HG03354 (cell line): ENCODE measurements around the gene CCDC116.
"Not testable (repeated sequence)": the region's sequence is repeated elsewhere in the genome, so short reads cannot be mapped to it uniquely, and the experiment has no call there.

Experiments used
- ATAC-seq: cut with Tn5 transposase; IDR thresholded peaks from one replicate; pipeline ENCODE4 v1.9.1; 2021; ENCODE audit warnings: mild to moderate bottlenecking; ENCODE audit not compliant: unreplicated experiment, poor library complexity, severe bottlenecking

The CCDC116 gene

DNA sequence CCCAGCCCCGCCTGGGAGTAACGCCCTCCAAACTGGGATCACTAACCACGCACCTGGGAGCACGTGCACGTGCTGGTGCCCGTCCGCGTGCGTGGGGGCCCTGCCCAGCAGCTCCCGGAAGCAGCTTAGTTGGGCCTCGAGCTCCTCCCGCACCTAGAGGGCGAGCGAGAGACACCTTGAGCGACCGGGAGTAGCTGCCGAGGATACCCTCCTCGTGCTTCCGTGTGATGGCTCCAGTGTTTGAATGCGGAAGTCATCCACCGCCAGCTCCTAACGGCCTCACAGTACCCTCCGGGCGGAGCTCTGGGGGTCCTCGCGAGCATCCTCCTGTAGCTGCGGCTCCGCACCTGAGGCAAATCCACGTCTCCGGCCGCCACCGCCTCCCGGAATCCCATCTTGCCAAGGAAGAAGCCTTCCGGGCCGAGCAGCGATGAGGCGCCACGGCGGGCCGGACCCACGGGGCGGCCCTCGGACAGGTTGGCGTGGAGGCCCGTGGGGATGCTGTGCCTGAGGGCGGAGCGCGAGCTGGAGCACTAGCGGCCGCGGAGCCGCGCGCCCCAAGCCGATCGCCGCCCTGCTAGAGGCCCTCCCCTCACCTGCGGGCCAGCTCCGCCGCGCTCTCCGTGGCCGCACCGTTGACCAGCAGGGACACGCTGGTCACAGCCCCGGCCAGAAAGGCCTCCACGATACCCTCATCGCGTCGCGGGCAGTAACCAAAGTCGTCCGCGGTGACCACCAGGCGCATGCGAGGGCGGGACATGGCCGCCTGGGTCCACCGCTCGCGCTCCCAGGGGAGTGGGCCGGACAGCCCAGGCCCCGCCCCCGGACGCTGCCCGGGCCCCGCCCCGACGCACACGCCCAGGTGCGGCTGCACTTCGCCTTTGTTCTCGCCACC, 3.1 kb upstream of the CCDC116 start, which contains the start of gene YDJC:
Gene YDJC (minus strand): TSS at position 768 of the 895 bp plus-strand sequence. CDS start 8 bp downstream, at position 760.
- peak; percentile 82 for ATAC-seq

DNA sequence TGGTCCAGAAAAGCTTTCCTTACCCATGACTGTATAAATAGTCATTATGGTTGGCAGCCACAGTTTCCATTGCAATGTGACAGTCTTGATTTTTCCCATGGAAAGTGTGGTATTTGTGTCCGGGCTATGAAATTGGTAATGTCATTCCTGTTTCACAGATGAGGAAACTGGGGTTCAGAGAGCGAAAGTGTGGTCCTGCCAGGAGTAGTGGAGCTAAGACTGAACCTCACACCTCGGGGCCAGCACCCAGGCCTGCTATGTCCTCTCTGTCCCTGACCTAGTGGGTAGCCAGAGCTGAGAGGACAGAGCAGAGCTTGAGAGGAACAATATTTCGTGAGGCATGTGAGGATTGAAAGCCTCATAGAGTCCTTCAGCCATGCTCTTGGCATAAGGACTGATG, 1.5 kb upstream of the CCDC116 start:
- ATAC-seq = no peak

DNA sequence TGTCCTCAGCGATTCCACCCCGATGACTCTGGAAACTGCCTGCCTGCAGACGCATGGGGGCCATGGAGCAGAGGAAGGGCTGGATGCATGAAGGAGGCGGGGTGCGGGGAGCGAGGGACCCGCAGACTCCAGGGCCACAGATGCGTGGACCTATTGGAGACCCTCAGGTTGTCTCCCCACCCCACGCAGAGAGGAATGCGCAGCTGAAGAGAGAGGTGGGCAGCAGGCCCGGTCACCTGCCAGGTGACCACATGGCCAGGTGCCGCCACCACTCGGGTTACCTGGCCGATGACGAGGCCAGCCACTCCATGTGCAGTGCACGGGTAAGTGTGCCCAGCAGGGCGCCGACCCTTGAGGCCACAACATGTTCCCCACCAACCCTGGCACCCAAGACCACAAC, 371 bp downstream of the CCDC116 start:
- ATAC-seq = no peak

DNA sequence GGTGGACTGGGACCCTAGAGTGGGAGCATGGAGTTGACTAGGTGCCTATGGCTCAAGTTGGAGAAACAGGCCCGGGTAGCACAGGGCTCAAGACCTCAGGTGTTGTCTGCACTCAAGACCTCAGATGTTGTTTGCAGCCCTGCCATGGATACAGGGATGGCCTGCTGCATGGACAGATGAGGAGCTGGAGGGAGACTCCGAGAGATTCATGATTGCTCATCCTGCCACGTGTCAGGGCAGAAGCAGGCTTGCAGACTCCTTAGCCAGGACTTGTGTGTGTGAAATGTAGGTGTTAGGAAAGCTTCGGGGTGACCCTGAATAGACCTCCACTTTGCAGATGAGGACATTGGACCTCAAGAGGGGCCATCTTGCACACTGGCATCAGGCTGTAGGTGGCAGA, 921 bp downstream of the CCDC116 start:
- no peak for ATAC-seq

DNA sequence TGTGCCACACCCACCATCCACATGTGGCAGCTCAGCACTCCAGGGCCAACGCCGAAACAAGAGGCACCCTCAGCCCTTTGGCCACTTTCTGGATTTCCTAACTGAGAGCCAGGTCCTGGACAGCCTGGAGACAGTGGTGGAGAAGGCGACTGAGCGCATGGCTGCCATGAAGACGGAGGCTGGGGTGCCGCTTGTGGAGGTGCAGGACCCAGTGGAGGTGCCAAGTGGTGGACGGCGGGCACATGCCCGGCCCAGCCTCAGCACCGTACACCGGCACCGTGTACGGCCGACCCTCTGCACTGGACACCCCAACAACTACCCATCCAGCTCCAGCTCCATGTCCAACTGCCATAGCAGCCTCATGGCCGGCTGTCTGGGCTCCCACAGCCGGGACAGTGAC, 1.5 kb downstream of the CCDC116 start:
- ATAC-seq = no peak

DNA sequence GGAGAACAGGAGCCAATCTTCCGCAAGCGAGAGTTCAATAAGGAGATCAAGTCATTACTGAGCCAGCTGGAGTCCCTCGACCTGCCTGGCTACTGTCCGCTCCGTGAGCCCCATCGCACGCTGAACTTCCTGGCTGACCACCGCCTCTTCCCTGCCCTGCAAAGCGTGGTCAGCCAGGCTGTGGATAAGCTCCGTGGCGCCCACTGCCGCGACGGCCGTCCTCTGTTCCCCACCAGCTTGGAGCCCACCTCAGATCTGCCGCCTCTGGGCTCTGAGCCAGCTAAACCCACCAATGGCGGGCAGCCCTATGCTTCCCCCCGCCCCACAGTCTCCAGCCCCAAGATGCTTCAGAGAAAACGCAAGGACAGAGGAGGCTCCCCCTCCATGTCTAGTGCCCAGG, 2.3 kb downstream of the CCDC116 start:
- ATAC-seq = no peak

DNA sequence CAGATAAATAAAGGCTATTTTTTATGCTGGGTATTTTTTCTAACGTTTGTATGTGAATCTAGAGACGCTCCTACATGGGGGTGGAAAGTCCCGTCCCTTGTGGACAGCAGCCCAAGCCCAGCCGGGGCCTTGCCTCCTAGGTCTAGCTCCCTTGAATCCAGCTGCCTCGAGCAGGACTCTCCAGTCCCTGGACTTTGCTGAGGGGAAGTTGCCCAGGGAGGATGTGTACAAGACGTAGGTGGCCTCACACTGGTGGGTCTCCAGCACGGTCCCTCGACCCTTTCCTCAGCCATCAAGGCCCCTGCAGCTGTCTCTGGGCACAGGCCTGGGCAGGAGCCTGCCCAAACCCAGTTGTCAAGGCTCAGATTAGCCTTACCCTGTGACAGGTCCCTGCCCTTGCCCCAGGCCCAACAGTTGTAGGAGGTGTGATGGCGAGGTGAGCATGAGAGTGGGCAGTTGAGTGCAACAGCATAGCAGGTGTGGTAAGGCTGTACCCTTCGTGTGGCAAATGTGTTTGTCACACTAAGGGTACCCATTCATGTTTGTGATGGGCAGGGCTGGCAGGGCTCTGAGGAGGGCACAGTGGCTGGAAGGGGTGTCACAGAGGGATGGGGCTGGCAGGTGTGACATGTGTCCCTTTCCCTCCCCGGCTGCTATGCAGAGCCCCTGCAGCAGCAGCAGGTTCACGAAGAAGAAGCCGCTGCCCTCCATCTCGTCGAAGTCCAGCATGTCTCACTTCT, 3.4 kb downstream of the CCDC116 start:
- ATAC-seq = no peak

DNA sequence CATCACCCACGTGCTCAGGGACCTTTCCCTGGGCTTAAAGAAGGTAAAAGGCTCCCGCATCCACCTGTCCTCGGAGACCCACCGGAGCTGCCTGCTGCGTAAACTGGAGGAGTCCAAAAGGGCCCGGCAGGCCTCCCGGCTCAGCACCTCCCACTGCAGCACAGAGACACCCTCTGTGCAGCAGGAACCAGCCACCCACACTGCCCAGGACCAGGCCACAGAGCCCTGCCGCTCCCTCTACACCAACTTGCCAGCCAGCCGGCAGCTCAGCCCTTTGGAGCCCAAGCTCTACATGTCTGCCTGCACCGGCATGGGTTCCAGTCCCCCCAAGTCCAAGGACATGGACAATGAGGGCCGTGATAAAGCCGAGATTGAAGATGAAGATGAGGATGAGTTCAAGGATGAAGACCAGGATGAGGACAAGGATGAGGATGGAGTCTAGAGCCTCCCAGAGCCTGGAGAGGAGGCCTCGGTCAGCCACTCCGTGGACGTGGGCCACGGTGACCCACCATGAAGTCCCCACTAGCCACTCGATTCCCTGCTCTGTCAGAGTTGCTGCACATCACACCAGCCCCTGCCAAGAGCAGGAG, 4.2 kb downstream of the CCDC116 start:
- no peak for ATAC-seq

DNA sequence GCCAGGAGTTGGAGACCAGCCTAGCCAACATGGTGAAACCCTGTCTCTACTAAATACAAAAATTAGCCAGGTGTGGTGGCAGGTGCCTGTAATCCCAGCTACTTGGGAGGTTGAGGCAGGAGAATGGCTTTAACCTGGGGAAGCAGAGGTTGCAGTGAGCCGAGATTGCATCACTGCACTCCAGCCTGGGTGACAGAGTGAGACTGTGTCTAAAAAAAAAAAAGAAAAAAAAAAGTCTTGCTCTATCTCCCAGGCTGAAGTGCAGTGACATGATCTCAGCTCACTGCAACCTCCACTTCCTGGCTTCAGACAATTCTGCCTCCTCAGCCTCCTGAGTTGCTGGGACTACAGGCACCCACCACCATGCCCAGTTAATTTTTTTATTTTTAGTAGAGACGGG, 4.9 kb downstream of the CCDC116 start:
- not testable (repeated sequence) for ATAC-seq

DNA sequence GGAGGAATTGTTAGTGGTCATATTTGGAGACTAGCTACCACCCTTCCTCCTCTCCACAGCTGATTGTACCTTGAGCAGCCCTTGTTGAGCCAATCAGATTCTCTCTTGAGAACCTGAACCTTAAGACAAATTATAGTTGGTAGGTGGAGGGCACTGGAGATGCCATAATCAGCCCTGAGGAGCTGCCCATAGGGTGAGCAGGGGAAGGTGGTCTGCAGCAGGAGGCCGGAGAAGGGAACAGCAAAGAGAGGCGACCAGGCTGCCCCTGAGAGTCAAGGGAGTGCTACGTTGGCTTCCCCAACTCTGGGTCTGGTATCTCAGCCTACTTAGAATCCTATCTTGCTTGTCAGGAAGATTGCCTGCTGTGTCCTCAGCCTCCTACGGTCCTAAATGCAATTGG, 6.8 kb downstream of the CCDC116 start:
- no peak for ATAC-seq

DNA sequence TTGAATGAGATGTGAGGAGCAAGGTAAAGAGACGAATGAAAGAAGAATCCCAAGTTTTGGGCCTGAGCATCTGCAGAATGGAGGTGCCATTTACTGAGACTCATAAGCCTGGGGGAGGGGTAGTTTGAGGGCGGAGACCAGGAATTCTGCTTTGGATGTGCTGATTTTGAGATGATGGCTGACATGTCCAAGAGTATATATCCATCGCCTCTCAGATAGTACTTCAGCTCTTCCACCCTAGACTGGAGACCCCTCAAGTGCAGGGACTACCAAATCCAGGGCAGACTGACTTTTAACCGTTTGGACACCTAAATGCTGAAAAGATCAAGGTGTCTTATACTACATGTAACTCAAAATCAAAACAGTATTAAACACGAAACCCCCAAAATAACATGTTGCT, 8.2 kb downstream of the CCDC116 start:
- ATAC-seq = no peak

DNA sequence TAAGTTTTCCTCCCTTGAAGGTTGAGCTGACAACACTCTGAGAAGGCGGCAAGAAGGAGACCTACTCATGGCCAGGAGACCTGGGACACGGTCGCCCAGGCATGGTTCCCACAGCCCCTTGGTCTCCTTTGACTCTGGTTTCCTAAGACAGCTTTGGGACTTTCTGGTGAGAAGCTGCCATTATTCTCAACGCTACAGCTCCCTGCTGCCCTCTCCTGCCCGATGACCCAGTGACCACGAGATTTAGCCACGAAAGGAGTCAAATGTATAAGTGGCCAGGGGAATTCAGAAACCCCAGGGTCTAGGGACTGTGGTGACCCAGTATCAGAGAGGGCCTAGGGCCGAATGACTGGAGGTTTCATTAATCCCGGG, 8.8 kb downstream of the CCDC116 start:
- ATAC-seq = peak; percentile 10

DNA sequence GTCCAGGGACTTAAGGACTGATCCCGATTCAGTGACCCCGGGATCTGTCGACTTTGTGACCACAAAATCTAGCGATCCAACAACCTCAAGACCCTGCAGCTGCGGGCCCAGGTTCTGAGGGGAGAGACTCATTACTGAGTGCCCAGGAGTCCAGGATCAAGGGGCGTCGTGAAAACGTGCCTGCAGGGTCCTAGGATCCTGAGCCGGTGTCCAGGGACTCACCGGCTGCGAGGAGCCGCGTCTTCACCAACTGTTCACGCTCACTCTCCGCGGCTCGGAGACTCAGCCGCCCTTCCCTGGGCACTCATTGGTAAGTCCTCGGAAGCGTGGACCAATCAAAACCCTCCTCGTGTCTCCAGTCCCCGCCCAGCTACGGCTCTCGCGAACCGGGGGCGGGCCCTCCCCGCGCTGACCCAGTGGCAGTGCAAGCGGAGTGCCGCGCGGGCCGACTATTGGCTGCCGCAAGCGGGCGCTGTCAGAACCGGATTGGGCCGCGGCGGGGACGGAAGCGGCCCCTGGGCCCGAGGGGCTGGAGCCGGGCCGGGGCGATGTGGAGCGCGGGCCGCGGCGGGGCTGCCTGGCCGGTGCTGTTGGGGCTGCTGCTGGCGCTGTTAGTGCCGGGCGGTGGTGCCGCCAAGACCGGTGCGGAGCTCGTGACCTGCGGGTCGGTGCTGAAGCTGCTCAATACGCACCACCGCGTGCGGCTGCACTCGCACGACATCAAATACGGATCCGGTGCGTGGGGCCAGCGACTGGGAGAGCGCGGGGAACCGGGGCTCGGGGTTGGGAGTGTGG, 9.4 kb downstream of the CCDC116 start, which contains the start of gene SDF2L1:
Gene SDF2L1 (plus strand): TSS at position 514 of the 795 bp plus-strand sequence. CDS start 35 bp downstream, at position 549.
- ATAC-seq = peak; percentile 93

DNA sequence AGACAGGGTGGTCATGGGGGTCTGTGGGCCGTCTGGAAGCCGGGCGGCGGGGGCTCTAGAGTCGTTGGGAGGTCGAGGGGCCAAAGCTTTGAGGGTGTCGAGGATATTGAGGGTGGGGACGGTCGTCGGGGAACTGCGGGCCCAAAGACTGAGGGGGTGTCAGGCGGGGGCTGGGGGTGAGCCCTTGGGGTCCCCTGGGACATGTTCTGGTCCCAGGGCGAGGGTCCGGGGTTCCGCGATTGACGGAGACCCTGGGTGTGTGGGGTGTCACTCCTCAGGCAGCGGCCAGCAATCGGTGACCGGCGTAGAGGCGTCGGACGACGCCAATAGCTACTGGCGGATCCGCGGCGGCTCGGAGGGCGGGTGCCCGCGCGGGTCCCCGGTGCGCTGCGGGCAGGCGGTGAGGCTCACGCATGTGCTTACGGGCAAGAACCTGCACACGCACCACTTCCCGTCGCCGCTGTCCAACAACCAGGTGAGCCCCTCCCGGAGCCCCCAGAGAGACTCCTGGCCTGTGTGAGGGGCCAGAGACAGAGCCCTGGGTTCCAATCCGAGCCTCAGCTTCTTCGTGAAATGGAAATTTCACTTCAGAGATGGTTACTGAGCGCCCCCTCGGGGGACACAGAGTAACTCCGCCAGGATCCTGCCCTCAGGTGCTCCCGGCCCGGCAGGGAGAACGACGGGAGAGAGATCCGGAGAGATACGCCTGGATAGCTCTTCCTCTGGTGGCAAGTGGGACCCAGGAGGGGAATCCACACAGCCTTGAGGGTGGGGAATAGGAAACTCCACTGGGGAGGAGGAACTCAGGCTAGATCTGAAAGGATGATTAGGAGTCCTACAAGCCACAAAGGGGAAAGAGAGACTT, 10.3 kb downstream of the CCDC116 start:
- ATAC-seq = no peak

DNA sequence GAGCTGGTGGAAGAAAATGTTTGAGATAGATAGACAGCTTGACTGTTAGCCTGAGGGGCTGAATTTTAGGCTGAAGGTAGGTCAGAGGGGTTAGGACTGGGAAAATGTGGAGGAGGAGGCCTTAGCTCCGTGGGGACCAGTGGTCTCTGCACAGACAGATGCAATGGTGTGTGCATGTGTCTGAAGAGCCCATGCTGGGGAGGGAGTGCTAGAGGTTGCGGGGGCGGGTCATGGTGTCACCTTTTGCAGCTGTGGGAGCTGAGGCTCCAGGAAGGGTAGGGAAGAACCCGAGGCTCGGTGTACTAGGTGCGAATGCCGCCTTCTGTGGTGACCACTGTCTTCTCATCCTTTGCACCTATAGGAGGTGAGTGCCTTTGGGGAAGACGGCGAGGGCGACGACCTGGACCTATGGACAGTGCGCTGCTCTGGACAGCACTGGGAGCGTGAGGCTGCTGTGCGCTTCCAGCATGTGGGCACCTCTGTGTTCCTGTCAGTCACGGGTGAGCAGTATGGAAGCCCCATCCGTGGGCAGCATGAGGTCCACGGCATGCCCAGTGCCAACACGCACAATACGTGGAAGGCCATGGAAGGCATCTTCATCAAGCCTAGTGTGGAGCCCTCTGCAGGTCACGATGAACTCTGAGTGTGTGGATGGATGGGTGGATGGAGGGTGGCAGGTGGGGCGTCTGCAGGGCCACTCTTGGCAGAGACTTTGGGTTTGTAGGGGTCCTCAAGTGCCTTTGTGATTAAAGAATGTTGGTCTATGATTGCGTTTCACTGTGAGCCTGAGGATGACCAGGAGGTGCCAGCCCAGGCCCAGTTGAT, 11.2 kb downstream of the CCDC116 start:
- no peak for ATAC-seq

DNA sequence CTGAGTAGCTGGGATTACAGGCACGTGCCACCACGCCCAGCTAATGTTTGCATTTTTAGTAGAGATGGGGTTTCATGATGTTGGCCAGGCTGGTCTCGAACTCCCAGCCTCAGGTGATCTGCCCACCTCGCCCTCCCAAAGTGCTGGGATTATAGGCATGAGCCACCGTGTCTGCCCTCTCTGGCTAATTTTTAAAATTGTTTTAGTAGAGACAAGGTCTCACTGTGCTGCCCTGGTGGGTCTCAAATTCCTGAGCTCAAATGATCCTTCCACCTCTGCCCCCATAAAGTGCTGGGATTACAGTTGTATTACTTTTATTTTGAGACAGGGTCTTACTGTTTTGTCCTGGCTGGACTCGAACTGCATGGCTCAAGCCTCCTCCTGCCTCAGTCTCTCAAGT, 13.0 kb downstream of the CCDC116 start:
- ATAC-seq = not testable (repeated sequence)

DNA sequence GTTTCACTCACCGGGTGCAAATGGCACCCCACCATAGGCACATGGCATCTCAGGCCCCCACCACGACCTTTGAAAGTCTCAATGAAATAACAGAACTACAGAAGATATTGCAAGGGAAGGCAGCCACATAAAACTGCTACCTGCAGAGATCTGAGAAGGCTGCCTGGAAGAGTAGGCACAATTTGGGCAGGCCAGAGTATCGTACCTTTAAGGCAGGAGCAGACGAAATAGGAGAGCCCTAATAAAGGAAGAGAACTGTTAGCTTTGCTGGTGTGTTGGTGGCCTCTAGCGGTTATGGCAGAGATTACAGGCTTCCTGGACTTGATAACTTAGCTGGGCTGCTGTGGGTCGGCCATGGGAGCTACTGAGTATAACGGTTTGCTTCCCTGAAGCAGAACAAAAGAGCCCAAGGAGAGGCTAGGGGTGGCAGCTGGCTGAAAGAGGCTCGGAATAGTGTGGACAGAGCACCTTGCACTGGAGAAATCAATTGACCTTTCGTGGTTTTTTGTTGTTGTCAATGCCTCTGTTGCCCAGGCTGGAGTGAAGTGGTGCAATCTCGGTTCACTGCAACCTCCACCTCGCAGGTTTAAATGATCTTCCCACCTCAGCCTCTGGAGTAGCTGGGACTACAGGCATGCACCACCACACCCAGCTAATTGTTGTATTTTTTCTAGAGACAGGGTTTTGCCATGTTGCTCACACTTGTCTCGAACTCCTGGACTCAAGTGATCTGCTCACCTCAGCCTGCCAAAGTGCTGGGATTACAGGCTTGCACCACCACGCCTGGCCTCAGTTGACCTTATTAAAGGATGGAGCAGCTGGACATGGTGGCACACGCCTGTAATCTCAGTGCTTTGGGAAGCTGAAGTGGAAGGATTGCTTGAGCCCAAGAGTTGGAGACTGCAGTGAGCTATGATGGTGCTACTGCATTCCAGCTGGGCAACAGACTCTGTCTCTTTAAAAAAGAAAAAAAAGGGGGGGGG, 14.3 kb downstream of the CCDC116 start:
- no peak for ATAC-seq
